ENCODE results near the gene GLT6D1.

GRCh38 chr9:135674977-135675376 is 35.6 kb upstream of the GLT6D1 start:
- TF ChIP-seq, protein P1, sequence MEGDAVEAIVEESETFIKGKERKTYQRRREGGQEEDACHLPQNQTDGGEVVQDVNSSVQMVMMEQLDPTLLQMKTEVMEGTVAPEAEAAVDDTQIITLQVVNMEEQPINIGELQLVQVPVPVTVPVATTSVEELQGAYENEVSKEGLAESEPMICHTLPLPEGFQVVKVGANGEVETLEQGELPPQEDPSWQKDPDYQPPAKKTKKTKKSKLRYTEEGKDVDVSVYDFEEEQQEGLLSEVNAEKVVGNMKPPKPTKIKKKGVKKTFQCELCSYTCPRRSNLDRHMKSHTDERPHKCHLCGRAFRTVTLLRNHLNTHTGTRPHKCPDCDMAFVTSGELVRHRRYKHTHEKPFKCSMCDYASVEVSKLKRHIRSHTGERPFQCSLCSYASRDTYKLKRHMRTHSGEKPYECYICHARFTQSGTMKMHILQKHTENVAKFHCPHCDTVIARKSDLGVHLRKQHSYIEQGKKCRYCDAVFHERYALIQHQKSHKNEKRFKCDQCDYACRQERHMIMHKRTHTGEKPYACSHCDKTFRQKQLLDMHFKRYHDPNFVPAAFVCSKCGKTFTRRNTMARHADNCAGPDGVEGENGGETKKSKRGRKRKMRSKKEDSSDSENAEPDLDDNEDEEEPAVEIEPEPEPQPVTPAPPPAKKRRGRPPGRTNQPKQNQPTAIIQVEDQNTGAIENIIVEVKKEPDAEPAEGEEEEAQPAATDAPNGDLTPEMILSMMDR (IDR thresholded peaks at IDR 0.05) = no peak
- TF ChIP-seq POLR2A (IDR thresholded peaks at IDR 0.05) = no peak
